Body of pancreas (tissue), 4 donors: ENCODE data around the gene DNER. TPM values are rescaled to one million over a fixed set of nuclear protein-coding genes. Genes with fewer than 3 reads are reported as not detected.

Experiments
- ATAC-seq: fragments of 150-250 bp; one replicate; pipeline ENCODE4 v1.9.1; 2016
- DNase-seq, 4 donors: peaks; one replicate each; pipeline ENCODE4 v3.0.0-alpha.2; 2019
- H3K27ac ChIP-seq, 4 donors: fragments of 200-600 bp; sonication (generic); 1 replicate in 3 of 4; 2 replicates in 1 of 4; pipeline versions ENCODE4 v1.5.1 to v1.6.1; 2016 to 2019; ENCODE audit warnings: mild to moderate bottlenecking in 1 of 4, mixed read lengths in 1 of 4, moderate library complexity in 1 of 4
- H3K27me3 ChIP-seq, 2 donors: fragments of 200-600 bp; sonication (generic); one replicate each; pipeline ENCODE4 v1.6.0; 2016; ENCODE audit warnings: mild to moderate bottlenecking in 1 of 2
- H3K36me3 ChIP-seq, 2 donors: fragments of 200-600 bp; sonication (generic); replicated peaks in 1 of 2; 2 replicates each; pipeline ENCODE4 v1.5.1; 2016; ENCODE audit warnings: low read depth in 2 of 2; ENCODE audit not compliant: insufficient read depth in 1 of 2
- H3K4me1 ChIP-seq: fragments of 200-600 bp; sonication (generic); one replicate; pipeline ENCODE4 v1.6.0; 2016
- H3K4me3 ChIP-seq, 2 donors: fragments of 200-600 bp; sonication (generic); 1 replicate in 1 of 2; 2 replicates in 1 of 2; pipeline ENCODE4 v1.5.1; 2016 to 2019
- H3K9me3 ChIP-seq, 3 donors: fragments of 200-600 bp; sonication (generic); 1 replicate in 2 of 3; 2 replicates in 1 of 3; pipeline ENCODE4 v1.5.1; 2016
- CTCF ChIP-seq, 7 experiments: fragments of 450-650 bp in 4 of 7; fragments of 200-600 bp in 3 of 7; sonication (generic) in 3 of 7; IDR thresholded peaks; one replicate each; pipeline ENCODE4 v1.5.1; 2016 to 2019; ENCODE audit warnings: antibody characterized with exemption in 7 of 7
- POLR2A ChIP-seq, 3 donors: fragments of 450-650 bp; IDR thresholded peaks; one replicate each; pipeline ENCODE4 v1.6.1; 2016; ENCODE audit warnings: antibody characterized with exemption in 3 of 3, mild to moderate bottlenecking in 2 of 3
- WGBS, 2 donors: methylation state at CpG; one replicate each; pipeline ENCODE4 v1.1.5; 2017; 5-methylcytosine and 5-hydroxymethylcytosine counted together
- intact Hi-C: fragments of 100-400 bp; cut with DNase I; formaldehyde crosslinking; loops from one replicate; pipeline ENCODE4 v1.15.1; 2023
- total RNA-seq, 2 donors: library from RNA; depleted of rRNA; stranded (reverse); fragments of >200 nt; gene quantifications; one replicate each; pipeline ENCODE4 v1.1.0, GENCODE V29; 2016

Gene DNER
- total RNA-seq, 2 donors from 2014 or later, result 0.78 to 1.3 TPM

DNA sequence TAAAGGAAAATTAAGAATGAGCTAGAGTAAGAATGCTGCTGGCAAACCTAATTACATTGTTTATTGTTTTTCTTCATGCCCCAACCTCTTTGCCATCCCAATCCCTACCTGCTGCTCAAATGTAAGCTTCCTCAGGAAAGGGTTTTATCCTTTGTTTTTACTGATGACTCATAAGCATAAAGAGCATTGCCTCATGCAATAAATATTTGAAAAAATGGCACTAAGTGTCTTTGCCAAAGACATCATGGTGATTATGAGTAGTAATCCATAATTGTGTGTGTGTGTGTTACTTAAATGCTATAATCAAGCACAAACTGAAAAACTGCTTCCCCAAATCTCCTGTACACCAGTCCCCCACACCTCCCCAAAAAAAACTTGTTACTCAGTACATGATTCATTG is 53.4 kb downstream of the DNER start:
- no peak for ATAC-seq

GRCh38 chr2:229660391-229660790 is 54.0 kb downstream of the DNER start:
- H3K36me3 ChIP-seq, result no peaks in the 10 kb centered on the region
- ATAC-seq (no peak), DNase-seq (no peak)
- no peak overlapping the region for H3K4me3 ChIP-seq
- no peaks in the 10 kb centered on the region for H3K9me3 ChIP-seq
- H3K27me3 ChIP-seq, result no peaks in the 10 kb centered on the region
- intact Hi-C loops, result no loop called here
- TF ChIP-seq CTCF (IDR thresholded peaks at IDR 0.05) (no peak), POLR2A (IDR thresholded peaks at IDR 0.05) (no peak)
- no peak overlapping the region for H3K27ac ChIP-seq
- no peaks in the 10 kb centered on the region for H3K4me1 ChIP-seq

More for the DNA sequence above, 53.4 kb downstream of the DNER start:
- no peaks in the 10 kb centered on the region for H3K36me3 ChIP-seq
- intact Hi-C loops, result no loop called here
- TF ChIP-seq CTCF (IDR thresholded peaks at IDR 0.05), result no peak
- no peak for TF ChIP-seq POLR2A (IDR thresholded peaks at IDR 0.05)
- H3K4me1 ChIP-seq, result no peaks in the 10 kb centered on the region
- no peaks in the 10 kb centered on the region for H3K27me3 ChIP-seq
- no peak overlapping the region for H3K4me3 ChIP-seq
- no peak for DNase-seq
- no peaks in the 10 kb centered on the region for H3K9me3 ChIP-seq
- H3K27ac ChIP-seq, result no peak overlapping the region

- H3K27ac ChIP-seq, result no peak overlapping the region
- ATAC-seq (no peak), DNase-seq (no peak)
- no peaks in the 10 kb centered on the region for H3K36me3 ChIP-seq
- TF ChIP-seq CTCF (IDR thresholded peaks at IDR 0.05) (no peak), POLR2A (IDR thresholded peaks at IDR 0.05) (no peak)
- intact Hi-C loops, result no loop called here
- peaks cover 2% of the 10 kb centered on the region for H3K4me1 ChIP-seq
- no peak overlapping the region for H3K4me3 ChIP-seq
- H3K27me3 ChIP-seq, result no peaks in the 10 kb centered on the region
- no peaks in the 10 kb centered on the region for H3K9me3 ChIP-seq
- 73 to 77% methylated on average over 4 of the region's 4 CpGs for WGBS, 2 donors
Measured at GRCh38 chr2:229658004-229658403, 56.4 kb downstream of the DNER start.

DNA sequence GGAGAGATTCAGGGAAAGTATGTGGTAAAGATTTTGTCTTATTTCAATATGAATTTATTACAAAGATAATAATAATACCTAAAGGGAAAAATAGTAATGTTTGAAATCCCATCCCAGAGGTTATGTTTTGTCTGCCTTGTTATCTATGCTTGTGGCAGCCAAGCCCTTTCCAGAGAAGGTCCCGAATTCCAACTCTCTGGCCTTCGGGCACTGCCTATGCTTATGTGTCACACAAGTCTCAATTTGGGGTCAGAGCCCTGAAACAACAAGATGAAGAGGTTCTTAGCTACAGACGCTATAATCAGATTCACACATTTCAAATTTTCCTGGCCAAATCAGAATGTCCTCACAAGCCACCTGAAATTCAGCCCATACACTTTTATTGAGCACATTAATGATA is 59.9 kb downstream of the DNER start:
- no peaks in the 10 kb centered on the region for H3K9me3 ChIP-seq
- H3K27me3 ChIP-seq, result no peaks in the 10 kb centered on the region
- DNase-seq (no peak), ATAC-seq (no peak)
- WGBS, 2 donors, result 88% methylated on average over 3 of the region's 3 CpGs
- no peaks in the 10 kb centered on the region for H3K36me3 ChIP-seq
- intact Hi-C loops, result no loop called here
- no peak for TF ChIP-seq POLR2A (IDR thresholded peaks at IDR 0.05)
- TF ChIP-seq CTCF (IDR thresholded peaks at IDR 0.05), result no peak
- no peak overlapping the region for H3K4me3 ChIP-seq
- H3K27ac ChIP-seq, result no peak overlapping the region
- H3K4me1 ChIP-seq, result peaks cover 11% of the 10 kb centered on the region

DNA sequence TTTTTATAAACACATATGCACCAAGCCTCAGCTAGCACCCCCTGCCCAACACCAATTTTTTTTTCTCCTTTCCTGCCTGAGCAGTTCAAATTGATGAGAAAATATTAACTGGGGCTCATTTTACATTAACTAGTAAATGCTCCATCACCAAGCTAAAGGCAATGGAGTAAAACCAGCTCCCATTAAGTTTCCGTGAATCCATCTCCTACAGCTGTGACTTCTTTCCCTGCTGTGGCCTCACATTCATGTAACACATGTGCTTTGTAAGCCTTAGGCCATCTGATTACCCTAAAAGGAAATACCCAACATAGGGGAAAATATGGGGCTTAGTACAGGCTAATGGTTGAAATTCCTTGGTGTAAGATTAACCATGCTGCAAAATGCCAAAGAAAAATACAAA is 60.8 kb downstream of the DNER start:
- no peak overlapping the region for H3K4me3 ChIP-seq
- no peak overlapping the region for H3K27ac ChIP-seq
- peaks cover 11% of the 10 kb centered on the region for H3K4me1 ChIP-seq
- DNase-seq (no peak), ATAC-seq (no peak)
- no peak for TF ChIP-seq CTCF (IDR thresholded peaks at IDR 0.05)
- TF ChIP-seq POLR2A (IDR thresholded peaks at IDR 0.05), result no peak
- intact Hi-C loops, result no loop called here
- H3K27me3 ChIP-seq, result no peaks in the 10 kb centered on the region
- 56 to 57% methylated on average over 1 of the region's 1 CpG for WGBS, 2 donors
- H3K36me3 ChIP-seq, result no peaks in the 10 kb centered on the region
- H3K9me3 ChIP-seq, result no peaks in the 10 kb centered on the region
